A549 (cell line): ENCODE measurements around the gene DEFB132. TPM values are rescaled to one million over a fixed set of nuclear protein-coding genes. Genes with fewer than 3 reads are reported as not detected.

Experiments
- ATAC-seq, 2 experiments: fragments of 200-7000 bp in 1 of 2; fragments of >200 bp in 1 of 2; cut with Nextera tagmentation in 1 of 2; cut with Tn5 transposase in 1 of 2; 3 replicates each; pipeline versions ENCODE4 v1.8.0 to v1.9.1; 2018 to 2020; ENCODE audit warnings: mild to moderate bottlenecking in 1 of 2, moderate library complexity in 1 of 2
- CTCF ChIA-PET: fragments of 300-600 bp; sonication (Branson Sonifier 250); formaldehyde crosslinking; extraction: SDS; loops from one replicate; lab custom pipeline; 2021; ENCODE audit warnings: antibody characterized with exemption, inconsistent platforms; lab: Yijun Ruan, JAX
- POLR2A ChIA-PET: fragments of 350-600 bp; formaldehyde crosslinking; extraction: SDS; loops from one replicate; lab custom pipeline; 2021; ENCODE audit warnings: antibody characterized with exemption, inconsistent platforms; lab: Yijun Ruan, JAX
- DNase-seq, 2 experiments: peaks; one replicate each; pipeline versions ENCODE4 v3.0.0 to v3.0.0-alpha.2; 2011 to 2016; ENCODE audit warnings: low read depth in 1 of 2, low spot score in 1 of 2
- FAIRE-seq: peaks from 2 replicates; lab custom pipeline; 2011; peaks lifted over from hg19 to GRCh38; lab: Jason Lieb, UNC
- H3K27ac ChIP-seq, 2 experiments: fragments of >200 bp; sonication (Bioruptor Twin); formaldehyde crosslinking; 3 replicates each; pipeline ENCODE4 v1.5.1; 2016 to 2017
- H3K4me1 ChIP-seq: fragments of >200 bp; sonication (Bioruptor Twin); formaldehyde crosslinking; 3 replicates; pipeline ENCODE4 v1.6.1; 2016
- H3K4me2 ChIP-seq: fragments of >200 bp; sonication (Bioruptor Twin); formaldehyde crosslinking; 3 replicates; pipeline ENCODE4 v1.6.1; 2016
- H3K4me3 ChIP-seq: fragments of >200 bp; sonication (Bioruptor Twin); formaldehyde crosslinking; 3 replicates; pipeline ENCODE4 v1.5.1; 2016
- H3K9me3 ChIP-seq: fragments of >200 bp; sonication (Bioruptor Twin); formaldehyde crosslinking; 3 replicates; pipeline ENCODE4 v1.6.1; 2016
- BHLHE40 ChIP-seq: IDR thresholded peaks from 2 replicates; pipeline ENCODE4 v1.6.1; 2012; ENCODE audit warnings: low read depth, low read length, inconsistent platforms
- CBX8 ChIP-seq: fragments of 200-600 bp; sonication (generic); IDR thresholded peaks from 2 replicates; pipeline ENCODE4 v1.6.1; 2016
- CHD4 ChIP-seq: fragments of 200-600 bp; sonication (generic); IDR thresholded peaks from 2 replicates; pipeline ENCODE4 v1.6.1; 2016; ENCODE audit warnings: antibody characterized with exemption, mild to moderate bottlenecking, borderline replicate concordance
- EHMT2 ChIP-seq: fragments of 200-600 bp; sonication (generic); IDR thresholded peaks from 2 replicates; pipeline ENCODE4 v1.6.1; 2016; ENCODE audit warnings: antibody characterized with exemption, low read depth, mild to moderate bottlenecking, moderate library complexity
- FOSL2 ChIP-seq, 2 experiments: fragments of 450-650 bp in 1 of 2; fragments of >200 bp in 1 of 2; sonication (Bioruptor Twin) in 1 of 2; formaldehyde crosslinking; IDR thresholded peaks; 2 replicates each; pipeline versions ENCODE4 v1.5.0 to v1.6.1; 2016 to 2020; ENCODE audit warnings: mild to moderate bottlenecking in 1 of 2, moderate library complexity in 1 of 2
- FOXS1 ChIP-seq: fragments of 250-450 bp; sonication (Bioruptor Pico); IDR thresholded peaks from 2 replicates; pipeline ENCODE4 v1.5.0; 2020; ENCODE audit warnings: mild to moderate bottlenecking, moderate library complexity
- HDAC2 ChIP-seq: fragments of 200-600 bp; sonication (generic); IDR thresholded peaks from 2 replicates; pipeline ENCODE4 v1.6.1; 2016
- HOXA7 ChIP-seq: fragments of 250-450 bp; sonication (Bioruptor Pico); IDR thresholded peaks from 2 replicates; pipeline ENCODE4 v1.5.0; 2020; ENCODE audit warnings: mild to moderate bottlenecking, moderate library complexity
- JUNB ChIP-seq: fragments of >200 bp; sonication (Bioruptor Twin); formaldehyde crosslinking; IDR thresholded peaks from 2 replicates; pipeline ENCODE4 v1.6.1; 2016
- MAFK ChIP-seq: fragments of 450-650 bp; IDR thresholded peaks from 2 replicates; pipeline ENCODE4 v1.6.1; 2014; ENCODE audit not compliant: partially characterized antibody
- MAZ ChIP-seq: fragments of 150-350 bp; IDR thresholded peaks from 2 replicates; pipeline ENCODE4 v1.6.1; 2014; ENCODE audit warnings: antibody characterized with exemption, low read depth, low read length, borderline replicate concordance
- POLR2A ChIP-seq: IDR thresholded peaks from 2 replicates; pipeline ENCODE4 v1.6.1; 2012; ENCODE audit warnings: mild to moderate bottlenecking, low read length
- POLR2AphosphoS2 ChIP-seq: conservative IDR thresholded peaks from 2 replicates; pipeline ENCODE4 v1.6.1; 2012; ENCODE audit warnings: low read length, improper control_type of control experiment, inconsistent platforms
- RAD21 ChIP-seq, 2 experiments: fragments of >200 bp in 1 of 2; sonication (Bioruptor Twin) in 1 of 2; formaldehyde crosslinking in 1 of 2; IDR thresholded peaks in 1 of 2; conservative IDR thresholded peaks in 1 of 2; 2 replicates in 1 of 2; 3 replicates in 1 of 2; pipeline ENCODE4 v1.6.1; 2012 to 2018; ENCODE audit warnings: inconsistent platforms in 1 of 2
- RARB ChIP-seq: fragments of 250-450 bp; sonication (Bioruptor Pico); IDR thresholded peaks from 2 replicates; pipeline ENCODE4 v1.8.0; 2021; ENCODE audit warnings: mild to moderate bottlenecking, moderate library complexity
- RNF2 ChIP-seq: fragments of 200-600 bp; sonication (generic); IDR thresholded peaks from 2 replicates; pipeline ENCODE4 v1.6.1; 2016; ENCODE audit warnings: low read depth, mild to moderate bottlenecking, antibody characterized with exemption, moderate library complexity, borderline replicate concordance
- SMC3 ChIP-seq: fragments of >200 bp; sonication (Bioruptor Twin); formaldehyde crosslinking; IDR thresholded peaks from 3 replicates; pipeline ENCODE4 v1.6.1; 2018; ENCODE audit warnings: inconsistent platforms
- SREBF2 ChIP-seq: fragments of 450-650 bp; IDR thresholded peaks from 2 replicates; pipeline ENCODE4 v1.6.1; 2014; ENCODE audit warnings: mild to moderate bottlenecking, moderate library complexity
- TP53 ChIP-seq: fragments of 250-450 bp; sonication (Bioruptor Pico); IDR thresholded peaks from 2 replicates; pipeline ENCODE4 v1.5.0; 2021; ENCODE audit warnings: mild to moderate bottlenecking, moderate library complexity
- ZSCAN20 ChIP-seq: fragments of 250-450 bp; sonication (Bioruptor Pico); IDR thresholded peaks from 2 replicates; pipeline ENCODE4 v1.8.0; 2022; ENCODE audit warnings: mild to moderate bottlenecking, moderate library complexity
- WGBS: methylation state at CpG from one replicate; pipeline ENCODE4 v1.1.6; 2017; ENCODE audit errors: missing lambda C conversion rate; 5-methylcytosine and 5-hydroxymethylcytosine counted together
- polyA plus RNA-seq, 4 experiments: library from polyadenylated mRNA; depleted of rRNA in 3 of 4; stranded (reverse); fragments of >200 nt; fragmentation: RNase III in 1 of 4; extraction: RNeasy Plus Mini Kit Qiagen cat#74134 plus additional on column Dnase treatment in 1 of 4; gene quantifications; 2 replicates in 3 of 4; 3 replicates in 1 of 4; pipeline ENCODE4 v1.2.3, GENCODE V29; 2011 to 2017
- TF ChIP-seq, protein P1 (sequence below): fragments of >200 bp; sonication (Bioruptor Twin); formaldehyde crosslinking; IDR thresholded peaks from 3 replicates; pipeline ENCODE4 v1.6.1; 2016
- TF ChIP-seq, protein P2 (sequence below): fragments of 250-450 bp; sonication (Bioruptor Pico); IDR thresholded peaks from 2 replicates; pipeline ENCODE4 v1.5.0; 2020; ENCODE audit warnings: low read depth, mild to moderate bottlenecking, moderate library complexity

Gene DEFB132
- polyA plus RNA-seq, 2 of the 4 experiments (the other 2 are of a cell fraction), result not detected

DNA sequence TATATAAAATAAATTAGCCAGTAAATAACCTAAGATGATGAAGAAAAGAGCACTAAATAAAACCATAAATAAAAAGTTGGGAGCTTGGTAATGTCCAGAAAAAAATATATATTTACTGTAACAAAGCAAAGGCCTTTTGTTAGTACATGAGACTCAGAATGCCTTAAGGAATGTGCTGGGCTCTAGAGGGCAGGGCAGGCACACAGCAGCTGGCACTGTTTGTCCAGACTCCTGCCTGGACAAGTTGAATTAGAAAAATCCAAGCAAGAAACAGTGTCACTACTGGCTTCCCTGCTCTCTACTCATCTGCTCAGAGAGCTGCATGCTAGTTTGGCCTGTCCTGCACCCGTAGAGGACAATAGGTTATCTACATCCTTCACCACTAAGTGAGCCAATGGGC, 21.6 kb upstream of the DEFB132 start:
- Histone ChIP-seq H3K4me1 (no peaks in the 10 kb centered on the region), H3K4me3 (no peak overlapping the region), H3K9me3 (no peaks in the 10 kb centered on the region), H3K27ac (no peak overlapping the region), H3K4me2 (no peak overlapping the region)
- no peak for FAIRE-seq
- ATAC-seq, result peak; percentile 79 to 80
- 39% methylated on average over 1 of the region's 1 CpG for WGBS
- CTCF ChIA-PET, result interaction anchor here (0.7 to 1.9 kb wide), 4 partner anchors 9 to 30 kb away, joined by 3 to 5 read pairs (median 4); partner anchors contain the start of gene DEFB129
- peak; percentile 13; the same call in 1 of the 3 replicates for TF ChIP-seq SMC3
- TF ChIP-seq BHLHE40, result no peak
- TF ChIP-seq ZSCAN20, result no peak
- TF ChIP-seq TP53 (CRISPR knock-in tag), result no peak
- no peak for TF ChIP-seq FOXS1 (CRISPR knock-in tag)
- TF ChIP-seq CHD4, result no peak
- TF ChIP-seq CBX8, result no peak
- no peak for TF ChIP-seq SREBF2
- TF ChIP-seq POLR2A, result no peak
- TF ChIP-seq RAD21 (conservative IDR thresholded peaks at IDR 0.05 in 1 of 2, IDR thresholded peaks at IDR 0.05 in 1 of 2), result peak; percentile 44 to 47
- no peak for TF ChIP-seq HDAC2
- POLR2A ChIA-PET, result no interaction called here
- peak in 1 of 2 experiments; percentile 55 for DNase-seq

DNA sequence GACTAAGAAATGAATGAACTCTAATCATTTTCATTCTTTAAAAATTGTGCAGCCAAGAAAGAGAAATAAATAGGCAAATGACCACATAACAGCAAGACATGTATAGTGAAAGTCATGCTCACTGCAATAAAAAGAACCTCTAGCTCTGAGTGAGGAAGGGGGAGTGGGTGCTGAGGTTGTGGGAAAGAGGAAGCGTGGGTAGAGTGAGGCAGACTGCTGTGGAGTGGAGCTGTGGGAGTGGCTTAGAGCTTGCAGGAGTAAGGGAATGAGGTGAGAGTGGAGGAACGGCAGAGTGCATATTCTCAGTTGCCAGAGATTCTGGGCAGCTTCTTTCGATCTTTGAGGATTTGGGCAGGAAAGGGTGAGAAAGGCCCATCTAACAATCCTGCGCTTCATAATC, 20.0 kb upstream of the DEFB132 start:
- no peak overlapping the region for H3K4me2 ChIP-seq
- TF ChIP-seq FOXS1 (CRISPR knock-in tag) (no peak), POLR2A (no peak), RNF2 (no peak), MAFK (no peak), MAZ (no peak), POLR2AphosphoS2 (no peak), BHLHE40 (no peak), RAD21 (conservative IDR thresholded peaks at IDR 0.05 in 1 of 2, IDR thresholded peaks at IDR 0.05 in 1 of 2) (no peak), JUNB (no peak)
- TF ChIP-seq, protein P1, sequence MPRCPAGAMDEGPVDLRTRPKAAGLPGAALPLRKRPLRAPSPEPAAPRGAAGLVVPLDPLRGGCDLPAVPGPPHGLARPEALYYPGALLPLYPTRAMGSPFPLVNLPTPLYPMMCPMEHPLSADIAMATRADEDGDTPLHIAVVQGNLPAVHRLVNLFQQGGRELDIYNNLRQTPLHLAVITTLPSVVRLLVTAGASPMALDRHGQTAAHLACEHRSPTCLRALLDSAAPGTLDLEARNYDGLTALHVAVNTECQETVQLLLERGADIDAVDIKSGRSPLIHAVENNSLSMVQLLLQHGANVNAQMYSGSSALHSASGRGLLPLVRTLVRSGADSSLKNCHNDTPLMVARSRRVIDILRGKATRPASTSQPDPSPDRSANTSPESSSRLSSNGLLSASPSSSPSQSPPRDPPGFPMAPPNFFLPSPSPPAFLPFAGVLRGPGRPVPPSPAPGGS, result no peak
- TF ChIP-seq, protein P2, sequence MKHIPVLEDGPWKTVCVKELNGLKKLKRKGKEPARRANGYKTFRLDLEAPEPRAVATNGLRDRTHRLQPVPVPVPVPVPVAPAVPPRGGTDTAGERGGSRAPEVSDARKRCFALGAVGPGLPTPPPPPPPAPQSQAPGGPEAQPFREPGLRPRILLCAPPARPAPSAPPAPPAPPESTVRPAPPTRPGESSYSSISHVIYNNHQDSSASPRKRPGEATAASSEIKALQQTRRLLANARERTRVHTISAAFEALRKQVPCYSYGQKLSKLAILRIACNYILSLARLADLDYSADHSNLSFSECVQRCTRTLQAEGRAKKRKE, result no peak
- ChIA-PET POLR2A (no interaction called here), CTCF (interaction anchor here (0.9 to 1.8 kb wide), 3 partner anchors 10 to 94 kb away, joined by 3 to 5 read pairs (median 4); partner anchors contain the start of gene DEFB129)
- 72% methylated on average over 4 of the region's 4 CpGs for WGBS
- H3K4me1 ChIP-seq, result no peaks in the 10 kb centered on the region
- H3K9me3 ChIP-seq, result no peaks in the 10 kb centered on the region
- H3K27ac ChIP-seq, result no peak overlapping the region
- FAIRE-seq (no peak), DNase-seq (no peak), ATAC-seq (no peak)
- no peak overlapping the region for H3K4me3 ChIP-seq

DNA sequence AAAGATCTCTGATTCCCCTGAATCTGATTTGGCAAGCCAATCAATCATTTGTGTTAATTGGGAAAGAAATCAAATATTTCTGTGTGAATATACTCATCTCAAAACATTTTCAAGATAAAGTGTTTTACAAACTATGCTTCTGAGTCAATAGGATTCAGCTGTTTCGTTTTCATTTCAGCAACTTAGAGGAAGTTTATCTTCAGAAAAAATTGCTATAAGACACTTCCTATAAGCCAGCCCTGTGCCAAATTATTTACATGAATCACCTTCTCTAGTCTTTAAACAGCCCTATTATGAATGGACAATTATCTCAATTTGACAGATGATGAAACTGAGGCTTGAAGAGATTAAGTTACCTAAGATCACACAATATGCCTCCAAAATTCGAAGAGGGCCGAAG, 19.6 kb upstream of the DEFB132 start:
- ChIA-PET POLR2A (interaction anchor here (0.6 kb wide), 1 partner anchor 25 kb away, joined by 4 read pairs; no protein-coding TSS in a partner anchor), CTCF (interaction anchor here (0.9 to 1.8 kb wide), 3 partner anchors 11 to 93 kb away, joined by 3 to 5 read pairs (median 4); partner anchors contain the start of gene DEFB129)
- H3K4me1 ChIP-seq, result no peaks in the 10 kb centered on the region
- ATAC-seq (no peak), DNase-seq (no peak), FAIRE-seq (peak; percentile 13)
- 55% methylated on average over 3 of the region's 3 CpGs for WGBS
- no peak overlapping the region for H3K4me2 ChIP-seq
- no peak overlapping the region for H3K4me3 ChIP-seq
- TF ChIP-seq HOXA7 (no peak), HDAC2 (no peak), FOSL2 (IDR thresholded peaks at IDR 0.05) (no peak), FOSL2 (CRISPR knock-in tag; IDR thresholded peaks at IDR 0.05) (no peak), CBX8 (no peak), EHMT2 (no peak), RARB (CRISPR knock-in tag) (no peak)
- H3K9me3 ChIP-seq, result no peaks in the 10 kb centered on the region
- no peak overlapping the region for H3K27ac ChIP-seq
